K562 (cell line): ENCODE results near the gene RBPJ.

Experiments used
- CGGBP1 ChIP-seq: fragments of 250-450 bp; sonication (Bioruptor Pico); IDR thresholded peaks from 2 replicates; pipeline ENCODE4 v1.9.0; 2021; ENCODE audit warnings: mild to moderate bottlenecking
- CREB1 ChIP-seq, 2 experiments: sonication (generic) in 1 of 2; formaldehyde crosslinking in 1 of 2; IDR thresholded peaks; 2 replicates each; pipeline versions ENCODE4 v1.6.1 to v1.8.0; 2012 to 2022; ENCODE audit warnings: inconsistent platforms in 1 of 2, mild to moderate bottlenecking in 1 of 2, missing genetic modification reagents in 1 of 2, moderate library complexity in 1 of 2
- EZH2 ChIP-seq: IDR thresholded peaks from 2 replicates; pipeline ENCODE4 v1.6.1; 2012; ENCODE audit warnings: low read depth, mild to moderate bottlenecking, inconsistent platforms, low read length, borderline replicate concordance
- HNRNPK ChIP-seq: fragments of 200-400 bp; formaldehyde crosslinking; IDR thresholded peaks from one replicate; pipeline ENCODE4 v1.6.1; 2018; ENCODE audit warnings: mild to moderate bottlenecking, low read depth, low read length; ENCODE audit not compliant: poor library complexity, severe bottlenecking
- PKNOX1 ChIP-seq: fragments of 450-650 bp; IDR thresholded peaks from 2 replicates; pipeline ENCODE4 v1.6.1; 2016
- TARDBP ChIP-seq: fragments of 450-650 bp; IDR thresholded peaks from 2 replicates; pipeline ENCODE4 v1.6.1; 2016
- ZBTB8A ChIP-seq: fragments of 450-650 bp; IDR thresholded peaks from 2 replicates; pipeline ENCODE4 v1.6.1; 2018; ENCODE audit warnings: mild to moderate bottlenecking, moderate library complexity; ENCODE audit not compliant: partially characterized antibody
- ZNF274 ChIP-seq: IDR thresholded peaks from 2 replicates; pipeline ENCODE4 v1.6.1; 2011; ENCODE audit warnings: low read depth, mild to moderate bottlenecking, low read length, moderate library complexity, borderline replicate concordance
- ZNF609 ChIP-seq: sonication (generic); formaldehyde crosslinking; IDR thresholded peaks from 2 replicates; pipeline ENCODE4 v1.8.1; 2023; ENCODE audit warnings: missing genetic modification reagents, mild to moderate bottlenecking, borderline replicate concordance

- no peak for TF ChIP-seq ZNF274
- TF ChIP-seq TARDBP: no peak
- no peak for TF ChIP-seq ZBTB8A
- no peak for TF ChIP-seq CGGBP1 (CRISPR knock-in tag)
- no peak for TF ChIP-seq PKNOX1
- TF ChIP-seq CREB1 (IDR thresholded peaks at IDR 0.05): no peak
- no peak for TF ChIP-seq CREB1 (CRISPR knock-in tag; IDR thresholded peaks at IDR 0.05)
- TF ChIP-seq HNRNPK: no peak
- TF ChIP-seq ZNF609: no peak
- TF ChIP-seq EZH2: no peak
These were observed 143.7 kb downstream of the RBPJ start for GRCh38 chr4:26464420-26465095.
